Thoracic aorta (tissue), 2 donors: Measurements from ENCODE around the gene GPC6. TPM values are rescaled to one million over a fixed set of nuclear protein-coding genes. Genes with fewer than 3 reads are reported as not detected.

Experiments used
- ATAC-seq: fragments of 150-250 bp; one replicate; pipeline ENCODE4 v1.8.0; 2017; ENCODE audit warnings: low read depth; ENCODE audit not compliant: insufficient number of reproducible peaks, low FRiP score
- DNase-seq: peaks from one replicate; pipeline ENCODE4 v3.0.0-alpha.2; 2020; ENCODE audit warnings: low spot score
- H3K27ac ChIP-seq, 2 donors: fragments of 200-600 bp; sonication (generic); 1 replicate in 1 of 2; 2 replicates in 1 of 2; pipeline ENCODE4 v1.5.1; 2016; ENCODE audit warnings: mild to moderate bottlenecking in 2 of 2, moderate library complexity in 2 of 2
- H3K27me3 ChIP-seq: fragments of 200-600 bp; sonication (generic); replicated peaks from 2 replicates; pipeline ENCODE4 v1.6.0; 2016; ENCODE audit warnings: mild to moderate bottlenecking; ENCODE audit not compliant: insufficient read depth
- H3K36me3 ChIP-seq: fragments of 200-600 bp; sonication (generic); one replicate; pipeline ENCODE4 v1.5.1; 2016
- H3K4me1 ChIP-seq, 2 donors: fragments of 200-600 bp; sonication (generic); 1 replicate in 1 of 2; 2 replicates in 1 of 2; pipeline versions ENCODE4 v1.5.1 to v1.6.0; 2016; ENCODE audit warnings: low read depth in 2 of 2, mild to moderate bottlenecking in 1 of 2; ENCODE audit not compliant: control insufficient read depth in 1 of 2
- H3K4me3 ChIP-seq: fragments of 200-600 bp; sonication (generic); 2 replicates; pipeline ENCODE4 v1.5.1; 2016; ENCODE audit warnings: mild to moderate bottlenecking
- H3K9me3 ChIP-seq: fragments of 200-600 bp; sonication (generic); 2 replicates; pipeline ENCODE4 v1.5.1; 2016
- total RNA-seq, 2 donors: library from RNA; depleted of rRNA; stranded (reverse); fragments of >200 nt; gene quantifications; one replicate each; pipeline versions ENCODE4 v1.1.0 to v1.2.3, GENCODE V29; 2016
- TF ChIP-seq, protein P1 (sequence below): fragments of 200-600 bp; sonication (generic); IDR thresholded peaks from one replicate; pipeline ENCODE4 v1.5.1; 2019; ENCODE audit warnings: antibody characterized with exemption

The GPC6 gene
- total RNA-seq, 2 donors from 2014 or later: 34.9 to 56.4 TPM

GRCh38 chr13:93687261-93687660 is 460.7 kb downstream of the GPC6 start:
- H3K4me3 ChIP-seq: no peak overlapping the region
- ATAC-seq: no peak
- no peaks in the 10 kb centered on the region for H3K36me3 ChIP-seq
- TF ChIP-seq, protein P1, sequence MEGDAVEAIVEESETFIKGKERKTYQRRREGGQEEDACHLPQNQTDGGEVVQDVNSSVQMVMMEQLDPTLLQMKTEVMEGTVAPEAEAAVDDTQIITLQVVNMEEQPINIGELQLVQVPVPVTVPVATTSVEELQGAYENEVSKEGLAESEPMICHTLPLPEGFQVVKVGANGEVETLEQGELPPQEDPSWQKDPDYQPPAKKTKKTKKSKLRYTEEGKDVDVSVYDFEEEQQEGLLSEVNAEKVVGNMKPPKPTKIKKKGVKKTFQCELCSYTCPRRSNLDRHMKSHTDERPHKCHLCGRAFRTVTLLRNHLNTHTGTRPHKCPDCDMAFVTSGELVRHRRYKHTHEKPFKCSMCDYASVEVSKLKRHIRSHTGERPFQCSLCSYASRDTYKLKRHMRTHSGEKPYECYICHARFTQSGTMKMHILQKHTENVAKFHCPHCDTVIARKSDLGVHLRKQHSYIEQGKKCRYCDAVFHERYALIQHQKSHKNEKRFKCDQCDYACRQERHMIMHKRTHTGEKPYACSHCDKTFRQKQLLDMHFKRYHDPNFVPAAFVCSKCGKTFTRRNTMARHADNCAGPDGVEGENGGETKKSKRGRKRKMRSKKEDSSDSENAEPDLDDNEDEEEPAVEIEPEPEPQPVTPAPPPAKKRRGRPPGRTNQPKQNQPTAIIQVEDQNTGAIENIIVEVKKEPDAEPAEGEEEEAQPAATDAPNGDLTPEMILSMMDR: no peak
- no peaks in the 10 kb centered on the region for H3K9me3 ChIP-seq
- H3K4me1 ChIP-seq: no peaks in the 10 kb centered on the region
- H3K27me3 ChIP-seq: no peaks in the 10 kb centered on the region
- H3K27ac ChIP-seq: no peak overlapping the region
- no peak for DNase-seq

DNA sequence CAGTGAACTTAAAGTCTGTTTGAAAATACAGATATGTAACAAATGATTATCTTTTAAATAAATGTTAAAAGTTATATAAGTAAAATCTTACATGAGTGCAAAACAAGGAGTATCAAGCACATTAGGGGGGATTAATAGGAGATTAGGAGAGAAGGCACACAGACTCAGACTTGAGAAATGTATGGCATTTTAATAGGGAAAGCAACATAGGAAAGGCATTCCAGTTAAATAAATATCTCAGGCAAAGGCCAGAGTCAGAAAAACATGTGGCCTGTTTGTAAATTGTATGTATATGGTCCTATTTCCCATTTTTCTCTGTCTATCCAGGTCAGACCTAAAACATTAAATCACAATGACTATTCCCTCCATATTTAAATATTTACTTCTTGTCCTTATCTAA is 462.7 kb downstream of the GPC6 start:
- H3K27ac ChIP-seq: no peak overlapping the region
- no peaks in the 10 kb centered on the region for H3K4me1 ChIP-seq
- no peaks in the 10 kb centered on the region for H3K36me3 ChIP-seq
- H3K27me3 ChIP-seq: no peaks in the 10 kb centered on the region
- TF ChIP-seq, protein P1: no peak
- ATAC-seq (no peak), DNase-seq (no peak)
- no peak overlapping the region for H3K4me3 ChIP-seq
- H3K9me3 ChIP-seq: no peaks in the 10 kb centered on the region

DNA sequence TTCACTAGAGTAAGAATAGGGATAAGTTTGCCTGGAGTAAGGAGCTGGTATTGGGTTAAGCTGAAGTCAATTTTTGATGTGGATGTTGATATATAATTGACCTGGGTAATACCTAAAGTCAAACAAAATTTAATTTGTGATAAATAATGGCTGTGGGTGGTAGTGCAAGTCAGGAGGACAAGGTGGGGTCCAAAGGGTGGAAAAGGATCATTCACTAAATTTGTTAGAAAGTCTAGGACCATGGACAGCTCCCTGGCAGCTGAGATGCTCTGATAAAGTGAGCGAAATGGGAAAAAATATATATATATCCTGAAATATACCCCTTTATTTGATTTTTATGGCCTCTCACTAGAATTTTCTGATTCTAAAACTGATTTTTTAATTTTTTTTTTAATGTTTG is 463.5 kb downstream of the GPC6 start:
- TF ChIP-seq, protein P1: no peak
- H3K27ac ChIP-seq: no peak overlapping the region
- H3K27me3 ChIP-seq: no peaks in the 10 kb centered on the region
- H3K36me3 ChIP-seq: no peaks in the 10 kb centered on the region
- ATAC-seq (no peak), DNase-seq (no peak)
- H3K9me3 ChIP-seq: no peaks in the 10 kb centered on the region
- no peaks in the 10 kb centered on the region for H3K4me1 ChIP-seq
- no peak overlapping the region for H3K4me3 ChIP-seq

- TF ChIP-seq, protein P1: no peak
Measured at GRCh38 chr13:93698016-93698613, 471.5 kb downstream of the GPC6 start.

DNA sequence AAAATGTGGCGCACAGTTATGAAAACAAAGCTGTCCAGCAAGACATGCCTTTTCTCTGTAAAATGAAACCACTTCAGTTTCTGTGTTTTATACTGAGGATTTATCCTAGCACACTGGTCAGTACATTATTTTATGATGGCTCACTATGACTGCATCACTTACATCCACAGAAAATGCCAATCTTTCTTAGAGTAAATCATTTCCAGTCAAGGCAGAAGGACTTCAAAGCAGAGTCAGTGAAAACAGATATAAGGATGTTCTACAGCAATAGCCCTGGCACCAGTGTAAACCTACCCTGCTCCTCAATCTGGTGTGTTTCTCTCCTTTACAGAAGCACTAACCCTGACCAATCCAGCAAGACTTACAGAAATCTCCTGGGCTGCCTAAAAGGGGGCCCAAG is 473.5 kb downstream of the GPC6 start:
- no peaks in the 10 kb centered on the region for H3K27me3 ChIP-seq
- H3K27ac ChIP-seq: no peak overlapping the region
- no peaks in the 10 kb centered on the region for H3K36me3 ChIP-seq
- no peaks in the 10 kb centered on the region for H3K4me1 ChIP-seq
- peaks cover 9% of the 10 kb centered on the region for H3K9me3 ChIP-seq
- TF ChIP-seq, protein P1: no peak
- ATAC-seq (no peak), DNase-seq (no peak)
- H3K4me3 ChIP-seq: no peak overlapping the region

More at GRCh38 chr13:93698016-93698613, 471.5 kb downstream of the GPC6 start:
- Histone ChIP-seq H3K27me3 (no peaks in the 10 kb centered on the region), H3K4me3 (no peak overlapping the region), H3K9me3 (peaks cover 9% of the 10 kb centered on the region), H3K4me1 (no peaks in the 10 kb centered on the region), H3K27ac (no peak overlapping the region), H3K36me3 (no peaks in the 10 kb centered on the region)
- DNase-seq (no peak), ATAC-seq (no peak)
